Transverse colon (tissue), 4 donors: ENCODE results near the gene SLIT2.

Experiments used
- POLR2A ChIP-seq: fragments of 450-650 bp; IDR thresholded peaks from one replicate; pipeline ENCODE4 v1.6.1; 2016; ENCODE audit warnings: antibody characterized with exemption, mild to moderate bottlenecking, moderate library complexity
- POLR2AphosphoS5 ChIP-seq, 3 donors: sonication (generic); formaldehyde crosslinking; IDR thresholded peaks; one replicate each; pipeline ENCODE4 v1.6.1; 2016; ENCODE audit warnings: antibody characterized with exemption in 3 of 3
- TF ChIP-seq, protein P1 (sequence below), 5 experiments: fragments of 200-600 bp in 3 of 5; fragments of 450-650 bp in 2 of 5; sonication (generic) in 3 of 5; IDR thresholded peaks; 1 replicate in 2 of 5; 2 replicates in 3 of 5; pipeline ENCODE4 v1.5.1; 2016 to 2017; ENCODE audit warnings: antibody characterized with exemption in 5 of 5, inconsistent platforms in 3 of 5, mild to moderate bottlenecking in 2 of 5, moderate library complexity in 1 of 5

GRCh38 chr4:20288047-20288650 is 36.4 kb downstream of the SLIT2 start:
- TF ChIP-seq, protein P1, sequence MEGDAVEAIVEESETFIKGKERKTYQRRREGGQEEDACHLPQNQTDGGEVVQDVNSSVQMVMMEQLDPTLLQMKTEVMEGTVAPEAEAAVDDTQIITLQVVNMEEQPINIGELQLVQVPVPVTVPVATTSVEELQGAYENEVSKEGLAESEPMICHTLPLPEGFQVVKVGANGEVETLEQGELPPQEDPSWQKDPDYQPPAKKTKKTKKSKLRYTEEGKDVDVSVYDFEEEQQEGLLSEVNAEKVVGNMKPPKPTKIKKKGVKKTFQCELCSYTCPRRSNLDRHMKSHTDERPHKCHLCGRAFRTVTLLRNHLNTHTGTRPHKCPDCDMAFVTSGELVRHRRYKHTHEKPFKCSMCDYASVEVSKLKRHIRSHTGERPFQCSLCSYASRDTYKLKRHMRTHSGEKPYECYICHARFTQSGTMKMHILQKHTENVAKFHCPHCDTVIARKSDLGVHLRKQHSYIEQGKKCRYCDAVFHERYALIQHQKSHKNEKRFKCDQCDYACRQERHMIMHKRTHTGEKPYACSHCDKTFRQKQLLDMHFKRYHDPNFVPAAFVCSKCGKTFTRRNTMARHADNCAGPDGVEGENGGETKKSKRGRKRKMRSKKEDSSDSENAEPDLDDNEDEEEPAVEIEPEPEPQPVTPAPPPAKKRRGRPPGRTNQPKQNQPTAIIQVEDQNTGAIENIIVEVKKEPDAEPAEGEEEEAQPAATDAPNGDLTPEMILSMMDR (IDR thresholded peaks at IDR 0.05) = no peak
- TF ChIP-seq POLR2A (no peak), POLR2AphosphoS5 (IDR thresholded peaks at IDR 0.05) (no peak)
